A549 treated with CORT108297 at 1 μM for 4 hours (cell line): ENCODE measurements around the gene BAHD1. TPM values are rescaled to one million over a fixed set of nuclear protein-coding genes. Genes with fewer than 3 reads are reported as not detected.

Experiments used
- total RNA-seq: library from RNA; stranded (reverse); fragments of 200-300 nt; extraction: Qiagen RNA extraction; gene quantifications from 5 replicates; pipeline ENCODE4 v1.2.3, GENCODE V29; 2022

BAHD1 gene
- 9.4 to 13.3 TPM (median 11.8 TPM) in 5 replicates for total RNA-seq

GRCh38 chr15:40440743-40441564, at the start of gene BAHD1:
BAHD1 (plus strand) TSS chr15:40440953; CDS start chr15:40458465, 17,512 bp downstream.

GRCh38 chr15:40405501-40406381, 35.0 kb upstream of the BAHD1 start, which contains the start of gene IVD:
IVD (plus strand) TSS chr15:40405795; CDS start chr15:40405828, 33 bp downstream.

GRCh38 chr15:40470423-40471104, 29.8 kb downstream of the BAHD1 start, which contains the start of gene CHST14:
CHST14 (plus strand) TSS chr15:40470984; CDS start chr15:40471214, 230 bp downstream.

Other genes with a start within 250 kb of the BAHD1 start
- 0.15 to 0.39 TPM (median 0.22 TPM) in 5 replicates for gene PAK6, start 201.9 kb upstream of the BAHD1 start, total RNA-seq
- 0.15 to 0.54 TPM (median 0.29 TPM) in 5 replicates for gene ANKRD63, start 157.9 kb upstream of the BAHD1 start, total RNA-seq
- 0.44 to 0.79 TPM (median 0.59 TPM) in 5 replicates for gene PLCB2, start 133.0 kb upstream of the BAHD1 start, total RNA-seq
- 5.0 to 5.8 TPM (median 5.6 TPM) in 5 replicates for gene INAFM2, start 117.3 kb upstream of the BAHD1 start, total RNA-seq
- gene CCDC9B, start 100.0 kb upstream of the BAHD1 start, total RNA-seq, result 13.3 to 20.8 TPM (median 19.6 TPM) in 5 replicates
- not detected in 5 replicates for gene PHGR1, start 89.9 kb upstream of the BAHD1 start, total RNA-seq
- 1.1 to 1.9 TPM (median 1.7 TPM) in 5 replicates for gene DISP2, start 82.7 kb upstream of the BAHD1 start, total RNA-seq
- 39.2 to 53.2 TPM (median 44.9 TPM) in 5 replicates for gene KNSTRN, start 58.2 kb upstream of the BAHD1 start, total RNA-seq
- 11.1 to 14.0 TPM (median 13.1 TPM) in 5 replicates for gene IVD, start 35.2 kb upstream of the BAHD1 start, total RNA-seq
- 13.4 to 21.6 TPM (median 19.7 TPM) in 5 replicates for gene CHST14, start 30.0 kb downstream of the BAHD1 start, total RNA-seq
- gene CCDC32, start 124.1 kb downstream of the BAHD1 start, total RNA-seq, result 13.4 to 24.2 TPM (median 15.7 TPM) in 5 replicates
- gene RPUSD2, start 128.3 kb downstream of the BAHD1 start, total RNA-seq, result 11.1 to 17.0 TPM (median 15.5 TPM) in 5 replicates
- gene KNL1, start 153.3 kb downstream of the BAHD1 start, total RNA-seq, result 5.1 to 7.9 TPM (median 6.8 TPM) in 5 replicates